GM12878 (cell line): ENCODE results near the gene CTXND2. TPM values are rescaled to one million over a fixed set of nuclear protein-coding genes. Genes with fewer than 3 reads are reported as not detected.
A peak's percentile ranks its signal among the peaks of the same experiment; 100 is the strongest.

ENCODE experiments used
- ATF3 ChIP-seq: IDR thresholded peaks from 2 replicates; pipeline ENCODE4 v1.6.1; 2011; ENCODE audit warnings: low read depth, mild to moderate bottlenecking, low read length, moderate library complexity, borderline replicate concordance; ENCODE audit errors: extremely low read depth
- CHD1 ChIP-seq: IDR thresholded peaks from 2 replicates; pipeline ENCODE4 v1.6.1; 2012; ENCODE audit warnings: low read depth, low read length, improper control_type of control experiment
- ETV6 ChIP-seq, 2 experiments: fragments of 450-650 bp in 1 of 2; IDR thresholded peaks in 1 of 2; conservative IDR thresholded peaks in 1 of 2; 2 replicates each; pipeline ENCODE4 v1.6.1; 2014; ENCODE audit warnings: antibody characterized with exemption in 1 of 2, borderline replicate concordance in 1 of 2, low read depth in 1 of 2, mild to moderate bottlenecking in 1 of 2, moderate library complexity in 1 of 2
- FOS ChIP-seq: IDR thresholded peaks from 3 replicates; pipeline ENCODE4 v1.6.1; 2011; ENCODE audit warnings: borderline replicate concordance; ENCODE audit not compliant: insufficient read length; ENCODE audit errors: extremely low read depth
- FOXM1 ChIP-seq: IDR thresholded peaks from 2 replicates; pipeline ENCODE4 v1.6.1; 2012; ENCODE audit warnings: low read depth, mild to moderate bottlenecking, inconsistent platforms, low read length, moderate library complexity
- JUNB ChIP-seq: IDR thresholded peaks from 2 replicates; pipeline ENCODE4 v1.6.1; 2016; ENCODE audit warnings: antibody characterized with exemption, mild to moderate bottlenecking
- NBN ChIP-seq: fragments of 450-650 bp; IDR thresholded peaks from 2 replicates; pipeline ENCODE4 v1.6.1; 2016
- NFYA ChIP-seq: IDR thresholded peaks from 2 replicates; pipeline ENCODE4 v1.6.1; 2011; ENCODE audit warnings: low read depth, mild to moderate bottlenecking, low read length, improper control_type of control experiment, borderline replicate concordance
- NR2C2 ChIP-seq: IDR thresholded peaks from 2 replicates; pipeline ENCODE4 v1.6.1; 2011; ENCODE audit warnings: borderline replicate concordance, low read depth; ENCODE audit not compliant: control insufficient read depth, insufficient read length
- PAX5 ChIP-seq: IDR thresholded peaks from 2 replicates; pipeline ENCODE4 v1.6.1; 2011; ENCODE audit warnings: low read depth, low read length, borderline replicate concordance
- RFX5 ChIP-seq: IDR thresholded peaks from 2 replicates; pipeline ENCODE4 v1.6.1; 2011; ENCODE audit warnings: low read depth, low read length, improper control_type of control experiment
- RUNX3 ChIP-seq: IDR thresholded peaks from 2 replicates; pipeline ENCODE4 v1.6.1; 2012; ENCODE audit warnings: low read length, inconsistent platforms
- SUZ12 ChIP-seq: fragments of 200-600 bp; sonication (generic); IDR thresholded peaks from one replicate; pipeline ENCODE4 v1.6.1; 2018; ENCODE audit warnings: antibody characterized with exemption, mild to moderate bottlenecking; ENCODE audit not compliant: unreplicated experiment
- WRNIP1 ChIP-seq: IDR thresholded peaks from 2 replicates; pipeline ENCODE4 v1.6.1; 2011; ENCODE audit warnings: low read depth, low read length, improper control_type of control experiment, borderline replicate concordance
- YBX1 ChIP-seq: fragments of 450-650 bp; IDR thresholded peaks from 2 replicates; pipeline ENCODE4 v1.6.1; 2016; ENCODE audit warnings: antibody characterized with exemption
- ZNF384 ChIP-seq: IDR thresholded peaks from 2 replicates; pipeline ENCODE4 v1.6.1; 2012; ENCODE audit warnings: low read depth, mild to moderate bottlenecking, low read length, improper control_type of control experiment, borderline replicate concordance
- polyA plus RNA-seq, 11 experiments: library from polyadenylated mRNA; depleted of rRNA in 4 of 11; unstranded in 6 of 11; stranded (reverse) in 5 of 11; fragments of >200 nt; fragmentation: Nextera tagmentation in 4 of 11; fragmentation: Illumina TruSeq in 1 of 11; extraction: Ambion mirVana in 4 of 11; extraction: Trizol in 1 of 11; gene quantifications; 1 replicate in 1 of 11; 2 replicates in 10 of 11; pipeline versions ENCODE4 v1.2.1 to v1.2.3, GENCODE V29; 2011 to 2016; ENCODE audit warnings: inconsistent platforms in 2 of 11, missing spikeins in 2 of 11, low read depth in 1 of 11
- total RNA-seq, 4 experiments: library from RNA; depleted of rRNA in 3 of 4; stranded (reverse); fragments of >200 nt in 3 of 4; fragmentation: Illumina TruSeq in 1 of 4; extraction: Trizol in 1 of 4; gene quantifications; 2 replicates each; pipeline versions ENCODE4 v1.2.1 to v1.2.3, GENCODE V29; 2013 to 2021
- TF ChIP-seq, protein P1 (sequence below): fragments of 450-650 bp; IDR thresholded peaks from 2 replicates; pipeline ENCODE4 v1.6.1; 2016; ENCODE audit warnings: mild to moderate bottlenecking
- TF ChIP-seq, protein P2 (sequence below): fragments of 450-650 bp; IDR thresholded peaks from 2 replicates; pipeline ENCODE4 v1.6.1; 2017; ENCODE audit warnings: mild to moderate bottlenecking, low read depth, inconsistent platforms; ENCODE audit not compliant: poor library complexity, severe bottlenecking
- TF ChIP-seq, protein P3 (sequence below): IDR thresholded peaks from 2 replicates; pipeline ENCODE4 v1.6.1; 2012; ENCODE audit warnings: low read length, inconsistent platforms
- TF ChIP-seq, protein P4 (sequence below): fragments of 450-650 bp; IDR thresholded peaks from 2 replicates; pipeline ENCODE4 v1.6.1; 2017; ENCODE audit warnings: mild to moderate bottlenecking, moderate library complexity

Gene CTXND2
- total and polyA plus RNA-seq, 10 of the 15 experiments (the other 5 are each of a cell fraction or from before 2014, with no cell fraction given): not detected

DNA sequence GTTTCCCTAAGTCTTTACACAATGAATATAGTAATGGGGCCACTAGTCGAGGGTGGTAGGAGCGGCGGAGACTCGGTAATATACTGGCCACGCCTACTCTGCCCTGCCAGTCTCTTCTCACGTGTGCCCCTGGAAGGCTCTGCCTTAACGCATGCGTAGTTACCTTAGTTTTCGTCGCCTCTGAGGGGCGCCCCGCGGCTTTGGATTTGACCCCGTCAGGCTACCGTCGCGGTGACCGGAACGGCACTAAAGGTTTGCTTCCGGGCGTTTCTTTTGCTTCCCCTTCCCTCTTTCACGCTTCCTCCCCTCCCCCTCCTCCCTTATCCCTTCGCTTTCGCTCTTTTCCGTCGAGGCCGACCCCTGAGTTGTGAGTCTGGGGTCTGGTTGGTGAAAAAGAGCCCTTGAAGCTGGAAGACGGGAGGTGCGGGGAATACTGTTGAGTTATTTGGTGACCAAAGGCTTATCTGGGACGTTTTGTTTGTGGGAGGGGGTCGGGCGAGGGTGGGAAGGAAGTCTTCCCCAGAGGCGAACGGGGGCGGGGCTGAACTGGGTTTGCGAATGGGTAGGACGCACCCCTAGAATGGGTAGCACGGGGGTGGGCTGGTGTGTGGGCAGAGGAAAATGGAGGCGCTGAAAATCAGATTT, 39.3 kb downstream of the CTXND2 start, which contains the start of gene SETDB1 (continued):
- TF ChIP-seq FOS: no peak
- no peak for TF ChIP-seq PAX5
- no peak for TF ChIP-seq CHD1
- TF ChIP-seq FOXM1: peak; percentile 46; the same call in 1 of the 2 replicates
- TF ChIP-seq JUNB: no peak
- TF ChIP-seq YBX1: no peak
- peak; percentile 69 for TF ChIP-seq RUNX3
- no peak for TF ChIP-seq WRNIP1
- no peak for TF ChIP-seq NR2C2
- no peak for TF ChIP-seq SUZ12
- 0 out of 2 replicates have a peak, but pooled peaks have one; percentile 7 for TF ChIP-seq ATF3
- peak; percentile 56 to 97; a peak in 2 of 4 replicates for TF ChIP-seq ETV6 (conservative IDR thresholded peaks at IDR 0.05 in 1 of 2, IDR thresholded peaks at IDR 0.05 in 1 of 2; ENCODE audit: borderline replicate concordance in 1 of 2, low read depth in 1 of 2)
- TF ChIP-seq, protein P1, sequence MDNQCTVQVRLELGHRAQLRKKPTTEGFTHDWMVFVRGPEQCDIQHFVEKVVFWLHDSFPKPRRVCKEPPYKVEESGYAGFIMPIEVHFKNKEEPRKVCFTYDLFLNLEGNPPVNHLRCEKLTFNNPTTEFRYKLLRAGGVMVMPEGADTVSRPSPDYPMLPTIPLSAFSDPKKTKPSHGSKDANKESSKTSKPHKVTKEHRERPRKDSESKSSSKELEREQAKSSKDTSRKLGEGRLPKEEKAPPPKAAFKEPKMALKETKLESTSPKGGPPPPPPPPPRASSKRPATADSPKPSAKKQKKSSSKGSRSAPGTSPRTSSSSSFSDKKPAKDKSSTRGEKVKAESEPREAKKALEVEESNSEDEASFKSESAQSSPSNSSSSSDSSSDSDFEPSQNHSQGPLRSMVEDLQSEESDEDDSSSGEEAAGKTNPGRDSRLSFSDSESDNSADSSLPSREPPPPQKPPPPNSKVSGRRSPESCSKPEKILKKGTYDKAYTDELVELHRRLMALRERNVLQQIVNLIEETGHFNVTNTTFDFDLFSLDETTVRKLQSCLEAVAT: 0 out of 2 replicates have a peak, but pooled peaks have one; percentile 49
- TF ChIP-seq, protein P2, sequence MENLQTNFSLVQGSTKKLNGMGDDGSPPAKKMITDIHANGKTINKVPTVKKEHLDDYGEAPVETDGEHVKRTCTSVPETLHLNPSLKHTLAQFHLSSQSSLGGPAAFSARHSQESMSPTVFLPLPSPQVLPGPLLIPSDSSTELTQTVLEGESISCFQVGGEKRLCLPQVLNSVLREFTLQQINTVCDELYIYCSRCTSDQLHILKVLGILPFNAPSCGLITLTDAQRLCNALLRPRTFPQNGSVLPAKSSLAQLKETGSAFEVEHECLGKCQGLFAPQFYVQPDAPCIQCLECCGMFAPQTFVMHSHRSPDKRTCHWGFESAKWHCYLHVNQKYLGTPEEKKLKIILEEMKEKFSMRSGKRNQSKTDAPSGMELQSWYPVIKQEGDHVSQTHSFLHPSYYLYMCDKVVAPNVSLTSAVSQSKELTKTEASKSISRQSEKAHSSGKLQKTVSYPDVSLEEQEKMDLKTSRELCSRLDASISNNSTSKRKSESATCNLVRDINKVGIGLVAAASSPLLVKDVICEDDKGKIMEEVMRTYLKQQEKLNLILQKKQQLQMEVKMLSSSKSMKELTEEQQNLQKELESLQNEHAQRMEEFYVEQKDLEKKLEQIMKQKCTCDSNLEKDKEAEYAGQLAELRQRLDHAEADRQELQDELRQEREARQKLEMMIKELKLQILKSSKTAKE: no peak
- TF ChIP-seq, protein P3, sequence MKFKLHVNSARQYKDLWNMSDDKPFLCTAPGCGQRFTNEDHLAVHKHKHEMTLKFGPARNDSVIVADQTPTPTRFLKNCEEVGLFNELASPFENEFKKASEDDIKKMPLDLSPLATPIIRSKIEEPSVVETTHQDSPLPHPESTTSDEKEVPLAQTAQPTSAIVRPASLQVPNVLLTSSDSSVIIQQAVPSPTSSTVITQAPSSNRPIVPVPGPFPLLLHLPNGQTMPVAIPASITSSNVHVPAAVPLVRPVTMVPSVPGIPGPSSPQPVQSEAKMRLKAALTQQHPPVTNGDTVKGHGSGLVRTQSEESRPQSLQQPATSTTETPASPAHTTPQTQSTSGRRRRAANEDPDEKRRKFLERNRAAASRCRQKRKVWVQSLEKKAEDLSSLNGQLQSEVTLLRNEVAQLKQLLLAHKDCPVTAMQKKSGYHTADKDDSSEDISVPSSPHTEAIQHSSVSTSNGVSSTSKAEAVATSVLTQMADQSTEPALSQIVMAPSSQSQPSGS: no peak
- TF ChIP-seq NBN: peak; percentile 89
- no peak for TF ChIP-seq RFX5
- TF ChIP-seq ZNF384: no peak
- no peak for TF ChIP-seq NFYA
- TF ChIP-seq, protein P4, sequence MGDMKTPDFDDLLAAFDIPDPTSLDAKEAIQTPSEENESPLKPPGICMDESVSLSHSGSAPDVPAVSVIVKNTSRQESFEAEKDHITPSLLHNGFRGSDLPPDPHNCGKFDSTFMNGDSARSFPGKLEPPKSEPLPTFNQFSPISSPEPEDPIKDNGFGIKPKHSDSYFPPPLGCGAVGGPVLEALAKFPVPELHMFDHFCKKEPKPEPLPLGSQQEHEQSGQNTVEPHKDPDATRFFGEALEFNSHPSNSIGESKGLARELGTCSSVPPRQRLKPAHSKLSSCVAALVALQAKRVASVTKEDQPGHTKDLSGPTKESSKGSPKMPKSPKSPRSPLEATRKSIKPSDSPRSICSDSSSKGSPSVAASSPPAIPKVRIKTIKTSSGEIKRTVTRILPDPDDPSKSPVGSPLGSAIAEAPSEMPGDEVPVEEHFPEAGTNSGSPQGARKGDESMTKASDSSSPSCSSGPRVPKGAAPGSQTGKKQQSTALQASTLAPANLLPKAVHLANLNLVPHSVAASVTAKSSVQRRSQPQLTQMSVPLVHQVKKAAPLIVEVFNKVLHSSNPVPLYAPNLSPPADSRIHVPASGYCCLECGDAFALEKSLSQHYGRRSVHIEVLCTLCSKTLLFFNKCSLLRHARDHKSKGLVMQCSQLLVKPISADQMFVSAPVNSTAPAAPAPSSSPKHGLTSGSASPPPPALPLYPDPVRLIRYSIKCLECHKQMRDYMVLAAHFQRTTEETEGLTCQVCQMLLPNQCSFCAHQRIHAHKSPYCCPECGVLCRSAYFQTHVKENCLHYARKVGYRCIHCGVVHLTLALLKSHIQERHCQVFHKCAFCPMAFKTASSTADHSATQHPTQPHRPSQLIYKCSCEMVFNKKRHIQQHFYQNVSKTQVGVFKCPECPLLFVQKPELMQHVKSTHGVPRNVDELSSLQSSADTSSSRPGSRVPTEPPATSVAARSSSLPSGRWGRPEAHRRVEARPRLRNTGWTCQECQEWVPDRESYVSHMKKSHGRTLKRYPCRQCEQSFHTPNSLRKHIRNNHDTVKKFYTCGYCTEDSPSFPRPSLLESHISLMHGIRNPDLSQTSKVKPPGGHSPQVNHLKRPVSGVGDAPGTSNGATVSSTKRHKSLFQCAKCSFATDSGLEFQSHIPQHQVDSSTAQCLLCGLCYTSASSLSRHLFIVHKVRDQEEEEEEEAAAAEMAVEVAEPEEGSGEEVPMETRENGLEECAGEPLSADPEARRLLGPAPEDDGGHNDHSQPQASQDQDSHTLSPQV: no peak
